ENCODE measurements around the gene SMAD5. TPM values are rescaled to one million over a fixed set of nuclear protein-coding genes. Genes with fewer than 3 reads are reported as not detected.

SMAD5 gene
- total and polyA plus RNA-seq, 2 of the 8 experiments (the other 6 are each of a cell fraction or from before 2014, with no cell fraction given) = 30.2 to 60.5 TPM

DNA sequence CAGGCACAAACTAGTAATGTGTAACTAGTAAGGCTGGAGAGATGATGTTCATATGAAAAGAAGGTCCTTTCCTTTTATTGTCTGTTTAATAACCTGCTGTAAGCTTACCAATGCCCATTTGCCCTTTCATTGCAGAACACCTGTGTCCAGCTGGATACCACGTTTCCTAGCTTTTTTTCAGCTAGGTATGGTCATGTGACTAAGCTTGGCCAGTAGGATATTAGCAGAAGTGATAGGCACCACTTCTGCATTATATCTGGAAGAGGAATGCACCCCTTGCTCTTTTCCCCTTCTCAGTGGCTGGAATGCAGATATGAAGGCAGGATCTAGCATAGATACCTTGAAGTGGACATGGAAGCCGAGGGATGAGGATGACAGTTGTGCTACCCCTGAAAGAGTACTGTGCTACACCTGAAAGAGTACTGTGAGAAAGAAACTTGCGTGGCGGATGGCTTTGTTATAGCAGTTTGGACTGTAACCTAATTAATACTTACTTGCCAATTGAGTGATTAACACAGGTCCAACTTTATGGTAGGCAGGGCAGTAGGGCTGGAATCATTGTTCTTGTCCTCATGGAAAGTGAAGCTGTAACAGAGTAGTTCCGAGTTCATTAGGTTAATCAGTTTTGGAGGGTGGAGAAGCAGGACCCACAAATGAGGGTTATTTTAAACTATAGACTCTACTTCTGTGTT, 53.5 kb downstream of the SMAD5 start (continued):
- TF ChIP-seq MAFK (IDR thresholded peaks at IDR 0.05; ENCODE audit: low read depth, low read length) = no peak

All from H1 (cell line).